Endodermal cell (in vitro differentiated cells): ENCODE measurements around the gene TRABD. TPM values are rescaled to one million over a fixed set of nuclear protein-coding genes. Genes with fewer than 3 reads are reported as not detected.

Source experiments
- DNase-seq: peaks from one replicate; pipeline ENCODE4 v3.0.0-alpha.2; 2017
- H3K27ac ChIP-seq: 2 replicates; pipeline ENCODE4 v1.5.1; 2013; ENCODE audit warnings: mild to moderate bottlenecking, low read depth, low read length, moderate library complexity
- H3K27me3 ChIP-seq: 2 replicates; pipeline ENCODE4 v1.6.1; 2013; ENCODE audit warnings: mild to moderate bottlenecking, low read length, moderate library complexity; ENCODE audit not compliant: insufficient read depth, control insufficient read depth, poor library complexity, severe bottlenecking
- H3K36me3 ChIP-seq: 2 replicates; pipeline ENCODE4 v1.7.0; 2013; ENCODE audit warnings: mild to moderate bottlenecking, low read length, moderate library complexity; ENCODE audit not compliant: control insufficient read depth, insufficient read depth
- H3K4me1 ChIP-seq: one replicate; pipeline ENCODE4 v1.7.0; 2013; ENCODE audit warnings: low read length; ENCODE audit not compliant: control insufficient read depth, insufficient read depth
- H3K4me3 ChIP-seq: 2 replicates; pipeline ENCODE4 v1.5.1; 2013; ENCODE audit warnings: mild to moderate bottlenecking, low read length, moderate library complexity
- H3K9ac ChIP-seq: 2 replicates; pipeline ENCODE4 v1.6.1; 2013; ENCODE audit warnings: mild to moderate bottlenecking, low read length, moderate library complexity; ENCODE audit not compliant: poor library complexity, severe bottlenecking; ENCODE audit errors: extremely low read depth
- H3K9me3 ChIP-seq: 2 replicates; pipeline ENCODE4 v1.6.1; 2013; ENCODE audit warnings: mild to moderate bottlenecking, low read length, moderate library complexity; ENCODE audit not compliant: control insufficient read depth
- H3K27ac Mint-ChIP-seq: 2 replicates; pipeline ENCODE4 v1.8.0; 2020; ENCODE audit warnings: mixed read lengths
- H3K27me3 Mint-ChIP-seq: 2 replicates; pipeline ENCODE4 v1.8.0; 2021; ENCODE audit warnings: mild to moderate bottlenecking, mixed read lengths; ENCODE audit not compliant: insufficient read depth
- H3K36me3 Mint-ChIP-seq: 2 replicates; pipeline ENCODE4 v1.8.0; 2020; ENCODE audit warnings: low read depth, mixed read lengths
- H3K4me1 Mint-ChIP-seq: 2 replicates; pipeline ENCODE4 v1.8.0; 2020; ENCODE audit warnings: mixed read lengths
- H3K4me3 Mint-ChIP-seq: 2 replicates; pipeline ENCODE4 v1.8.0; 2020; ENCODE audit warnings: mild to moderate bottlenecking, moderate library complexity, mixed read lengths
- H3K9me3 Mint-ChIP-seq: 2 replicates; pipeline ENCODE4 v1.8.0; 2020; ENCODE audit warnings: mild to moderate bottlenecking, mixed read lengths
- CTCF ChIP-seq: fragments of 200-600 bp; sonication (generic); conservative IDR thresholded peaks from 2 replicates; pipeline ENCODE4 v1.5.0; 2021; ENCODE audit warnings: antibody characterized with exemption, mild to moderate bottlenecking
- WGBS, 2 experiments: methylation state at CpG; one replicate each; pipeline versions ENCODE4 v1.1.5 to v1.1.7; 2013; ENCODE audit warnings: missing lambda C conversion rate in 2 of 2, mixed read lengths in 1 of 2; ENCODE audit not compliant: insufficient coverage in 1 of 2, insufficient read length in 1 of 2; 5-methylcytosine and 5-hydroxymethylcytosine counted together
- total RNA-seq, 2 donors: library from RNA; stranded (reverse); fragmentation: NEBNext Ultra II Directional in 1 of 2; extraction: Animal tissue kit (Norgen Biotek cat#: 25700) in 1 of 2; gene quantifications; 2 replicates in 1 of 2; 3 replicates in 1 of 2; pipeline ENCODE4 v1.2.1, GENCODE V29; 2021

TRABD gene
- total RNA-seq, 2 donors from 2014 or later: 49.6 to 56.4 TPM

GRCh38 chr22:50178471-50178864 lies 7.2 kb upstream of the TRABD start:
- H3K27ac ChIP-seq: no peak overlapping the region
- WGBS, 2 experiments: 92 to 94% methylated on average over 15 to 22 of the region's 22 CpGs
- no peaks in the 10 kb centered on the region for H3K36me3 ChIP-seq
- H3K27ac Mint-ChIP-seq: no peak overlapping the region
- no peak for TF ChIP-seq CTCF
- no peaks in the 10 kb centered on the region for H3K27me3 ChIP-seq
- no peaks in the 10 kb centered on the region for H3K9me3 ChIP-seq
- H3K4me1 ChIP-seq: no peaks in the 10 kb centered on the region
- no peak overlapping the region for H3K9ac ChIP-seq
- no peaks in the 10 kb centered on the region for H3K27me3 Mint-ChIP-seq
- H3K4me3 Mint-ChIP-seq: no peak overlapping the region
- no peaks in the 10 kb centered on the region for H3K9me3 Mint-ChIP-seq
- H3K4me1 Mint-ChIP-seq: no peaks in the 10 kb centered on the region
- no peak overlapping the region for H3K4me3 ChIP-seq
- no peak for DNase-seq
- H3K36me3 Mint-ChIP-seq: peaks cover 11% of the 10 kb centered on the region

GRCh38 chr22:50178871-50179869 lies 6.5 kb upstream of the TRABD start:
- no peaks in the 10 kb centered on the region for H3K36me3 ChIP-seq
- no peak for DNase-seq
- Mint-ChIP-seq H3K27ac (no peak overlapping the region), H3K4me3 (no peak overlapping the region), H3K27me3 (no peaks in the 10 kb centered on the region), H3K9me3 (no peaks in the 10 kb centered on the region), H3K36me3 (peaks cover 11% of the 10 kb centered on the region), H3K4me1 (no peaks in the 10 kb centered on the region)
- no peaks in the 10 kb centered on the region for H3K9me3 ChIP-seq
- TF ChIP-seq CTCF: no peak
- WGBS, 2 experiments: 92% methylated on average over 48 to 64 of the region's 64 CpGs
- no peaks in the 10 kb centered on the region for H3K27me3 ChIP-seq
- no peak overlapping the region for H3K9ac ChIP-seq
- no peak overlapping the region for H3K27ac ChIP-seq
- H3K4me3 ChIP-seq: no peak overlapping the region
- H3K4me1 ChIP-seq: no peaks in the 10 kb centered on the region

GRCh38 chr22:50179937-50180726 lies 5.6 kb upstream of the TRABD start:
- H3K4me3 ChIP-seq: no peak overlapping the region
- H3K27me3 Mint-ChIP-seq: peaks cover 3% of the 10 kb centered on the region
- no peak overlapping the region for H3K27ac Mint-ChIP-seq

More at GRCh38 chr22:50179937-50180726, 5.6 kb upstream of the TRABD start:
- no peaks in the 10 kb centered on the region for H3K4me1 ChIP-seq
- Mint-ChIP-seq H3K4me1 (no peaks in the 10 kb centered on the region), H3K36me3 (peaks cover 11% of the 10 kb centered on the region), H3K9me3 (no peaks in the 10 kb centered on the region), H3K4me3 (no peak overlapping the region)
- 93% methylated on average over 33 to 39 of the region's 39 CpGs for WGBS, 2 experiments
- TF ChIP-seq CTCF: no peak
- no peak overlapping the region for H3K27ac ChIP-seq
- H3K27me3 ChIP-seq: no peaks in the 10 kb centered on the region
- H3K9ac ChIP-seq: no peak overlapping the region
- no peaks in the 10 kb centered on the region for H3K36me3 ChIP-seq
- H3K9me3 ChIP-seq: no peaks in the 10 kb centered on the region
- no peak for DNase-seq
